Progenitor cell of endocrine pancreas (in vitro differentiated cells): ENCODE results near the gene SALL3. TPM values are rescaled to one million over a fixed set of nuclear protein-coding genes. Genes with fewer than 3 reads are reported as not detected.

Experiments
- DNase-seq: peaks from one replicate; pipeline ENCODE4 v3.0.0; 2021; ENCODE audit warnings: low spot score; ENCODE audit not compliant: unreplicated experiment
- H3K27ac Mint-ChIP-seq: 2 replicates; pipeline ENCODE4 v1.8.0; 2021; ENCODE audit warnings: mild to moderate bottlenecking, moderate library complexity, mixed read lengths
- H3K27me3 Mint-ChIP-seq: 2 replicates; pipeline ENCODE4 v1.8.0; 2021; ENCODE audit warnings: mixed read lengths
- H3K36me3 Mint-ChIP-seq: 2 replicates; pipeline ENCODE4 v1.8.0; 2022; ENCODE audit warnings: mixed read lengths; ENCODE audit not compliant: insufficient read depth
- H3K4me1 Mint-ChIP-seq: 2 replicates; pipeline ENCODE4 v1.8.0; 2021; ENCODE audit warnings: low read depth, mixed read lengths
- H3K4me3 Mint-ChIP-seq: 2 replicates; pipeline ENCODE4 v1.8.0; 2021; ENCODE audit warnings: low read depth, mild to moderate bottlenecking, moderate library complexity, mixed read lengths
- H3K9me3 Mint-ChIP-seq: 2 replicates; pipeline ENCODE4 v1.8.0; 2021; ENCODE audit warnings: low read depth, mixed read lengths
- CTCF ChIP-seq: fragments of 200-600 bp; sonication (generic); IDR thresholded peaks from one replicate; pipeline ENCODE4 v1.5.0; 2021; ENCODE audit warnings: antibody characterized with exemption, mild to moderate bottlenecking; ENCODE audit not compliant: unreplicated experiment
- total RNA-seq: library from RNA; stranded (reverse); gene quantifications from 2 replicates; pipeline ENCODE4 v1.2.1, GENCODE V29; 2021

SALL3 gene
- total RNA-seq, 1 donor from 2014 or later: 0.34 TPM

- H3K4me1 Mint-ChIP-seq: no peaks in the 10 kb centered on the region
- TF ChIP-seq CTCF: no peak
- no peak overlapping the region for H3K27ac Mint-ChIP-seq
- H3K4me3 Mint-ChIP-seq: no peak overlapping the region
- DNase-seq: no peak
- H3K27me3 Mint-ChIP-seq: no peaks in the 10 kb centered on the region
- H3K9me3 Mint-ChIP-seq: peaks cover 5% of the 10 kb centered on the region
- H3K36me3 Mint-ChIP-seq: no peaks in the 10 kb centered on the region
Observed at GRCh38 chr18:79011300-79011870, 31.8 kb downstream of the SALL3 start.

DNA sequence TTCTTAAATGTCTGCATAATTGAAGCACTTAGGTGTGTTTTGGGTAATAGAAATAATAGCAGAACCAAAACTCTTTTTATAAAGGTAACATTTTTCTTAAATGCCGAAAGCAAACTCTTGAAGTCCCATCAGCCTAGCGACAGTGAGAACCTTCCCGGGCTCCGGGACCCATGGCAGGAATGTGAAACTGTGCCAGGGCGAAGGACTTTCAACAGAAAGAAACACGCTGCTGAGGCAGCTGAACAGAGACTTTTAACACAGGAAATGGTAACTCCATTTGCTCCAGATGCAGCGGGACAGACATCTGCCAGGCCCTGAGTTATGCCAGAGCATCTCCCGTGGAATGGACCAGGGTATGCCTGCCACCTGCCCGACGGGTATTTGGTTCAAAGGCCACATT is 34.3 kb downstream of the SALL3 start:
- DNase-seq: no peak
- no peaks in the 10 kb centered on the region for H3K9me3 Mint-ChIP-seq
- H3K27ac Mint-ChIP-seq: no peak overlapping the region
- TF ChIP-seq CTCF: no peak
- no peaks in the 10 kb centered on the region for H3K27me3 Mint-ChIP-seq
- no peaks in the 10 kb centered on the region for H3K36me3 Mint-ChIP-seq
- no peaks in the 10 kb centered on the region for H3K4me1 Mint-ChIP-seq
- H3K4me3 Mint-ChIP-seq: no peak overlapping the region

- Mint-ChIP-seq H3K9me3 (no peaks in the 10 kb centered on the region), H3K4me3 (no peak overlapping the region), H3K27ac (no peak overlapping the region), H3K27me3 (no peaks in the 10 kb centered on the region), H3K36me3 (no peaks in the 10 kb centered on the region), H3K4me1 (no peaks in the 10 kb centered on the region)
- TF ChIP-seq CTCF: no peak
- DNase-seq: no peak
Observed at GRCh38 chr18:79018911-79019310, 39.3 kb downstream of the SALL3 start.

DNA sequence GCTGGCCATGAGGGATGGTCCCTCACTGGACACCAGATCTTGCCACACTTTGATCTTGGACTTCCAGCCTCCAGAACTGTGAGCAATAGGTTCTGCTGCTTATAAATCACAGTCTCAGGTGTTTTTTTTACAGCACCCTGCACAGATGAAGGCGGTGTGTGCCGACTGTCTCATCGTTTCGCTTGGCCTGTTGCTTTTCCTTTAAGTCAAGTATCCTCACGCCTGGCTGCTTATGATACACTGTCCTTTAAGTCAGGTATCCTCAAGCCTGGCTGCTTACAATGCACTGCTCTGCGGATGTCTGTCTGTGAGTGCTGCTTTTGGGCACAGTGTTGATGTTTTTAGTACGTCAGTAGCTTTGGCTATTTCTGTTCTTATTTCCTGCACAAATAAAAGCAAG is 40.3 kb downstream of the SALL3 start:
- H3K4me3 Mint-ChIP-seq: no peak overlapping the region
- H3K4me1 Mint-ChIP-seq: no peaks in the 10 kb centered on the region
- H3K9me3 Mint-ChIP-seq: no peaks in the 10 kb centered on the region
- DNase-seq: no peak
- H3K27me3 Mint-ChIP-seq: no peaks in the 10 kb centered on the region
- H3K36me3 Mint-ChIP-seq: no peaks in the 10 kb centered on the region
- H3K27ac Mint-ChIP-seq: no peak overlapping the region
- TF ChIP-seq CTCF: no peak

DNA sequence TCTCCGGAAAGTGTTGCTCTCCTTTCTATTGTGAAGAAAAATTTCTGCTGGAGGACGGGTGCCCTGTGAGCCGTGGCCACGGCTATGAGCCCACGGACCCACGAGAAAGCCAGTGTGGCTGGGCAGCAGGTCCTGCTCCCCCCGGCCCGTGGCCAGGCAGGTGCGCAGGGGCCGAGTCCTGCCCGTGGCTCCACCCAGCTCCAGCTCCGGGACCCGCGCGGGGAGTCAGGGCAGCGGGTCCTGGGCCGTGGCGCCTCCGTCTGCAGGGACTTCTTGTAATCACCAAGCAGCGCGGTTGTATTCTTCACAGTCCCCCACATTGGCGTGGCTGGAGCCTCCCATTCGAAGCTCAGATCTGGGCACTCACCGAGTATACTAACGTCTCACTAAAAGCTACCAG is 43.0 kb downstream of the SALL3 start:
- H3K4me3 Mint-ChIP-seq: no peak overlapping the region
- no peak overlapping the region for H3K27ac Mint-ChIP-seq
- TF ChIP-seq CTCF: no peak
- no peaks in the 10 kb centered on the region for H3K36me3 Mint-ChIP-seq
- no peaks in the 10 kb centered on the region for H3K4me1 Mint-ChIP-seq
- peaks cover 1% of the 10 kb centered on the region for H3K9me3 Mint-ChIP-seq
- no peaks in the 10 kb centered on the region for H3K27me3 Mint-ChIP-seq
- no peak for DNase-seq
